HEK293 (cell line): ENCODE data around the gene GTF2IRD1.

Experiments used
- CTCF ChIA-PET: fragments of 350-600 bp; formaldehyde crosslinking; extraction: SDS; loops from one replicate; lab custom pipeline; 2021; ENCODE audit warnings: antibody characterized with exemption; lab: Yijun Ruan, JAX
- POLR2A ChIA-PET: fragments of 300-600 bp; formaldehyde crosslinking; extraction: SDS; loops from one replicate; lab custom pipeline; 2020; ENCODE audit warnings: antibody characterized with exemption, inconsistent platforms; lab: Yijun Ruan, JAX
- H3K27ac ChIP-seq: fragments of 200-500 bp; sonication (Bioruptor generic); 2 replicates; pipeline ENCODE4 v1.5.1; 2014; ENCODE audit warnings: low read depth, low read length, control low read depth, inconsistent platforms; ENCODE audit errors: extremely low read depth
- H3K36me3 ChIP-seq, 2 experiments: fragments of 200-500 bp in 1 of 2; sonication (Bioruptor generic) in 1 of 2; 1 replicate in 1 of 2; 2 replicates in 1 of 2; pipeline ENCODE4 v1.5.1; 2014 to 2017; ENCODE audit warnings: inconsistent platforms in 2 of 2, low read length in 2 of 2; ENCODE audit not compliant: control insufficient read depth in 2 of 2, insufficient read depth in 1 of 2
- H3K4me1 ChIP-seq: fragments of 200-500 bp; sonication (Bioruptor generic); 2 replicates; pipeline ENCODE4 v1.5.1; 2014; ENCODE audit warnings: mild to moderate bottlenecking, low read length, inconsistent platforms; ENCODE audit not compliant: control insufficient read depth, insufficient read depth
- H3K4me3 ChIP-seq: 2 replicates; pipeline ENCODE4 v1.5.1; 2011; ENCODE audit warnings: low read depth, mild to moderate bottlenecking, control low read depth, low read length, moderate library complexity
- H3K9me3 ChIP-seq: fragments of 200-500 bp; sonication (Bioruptor generic); 2 replicates; pipeline ENCODE4 v1.5.1; 2014; ENCODE audit warnings: low read depth, low read length, inconsistent platforms; ENCODE audit not compliant: control insufficient read depth, insufficient read depth
- CTCF ChIP-seq: fragments of 450-650 bp; formaldehyde crosslinking; IDR thresholded peaks from 2 replicates; pipeline ENCODE4 v1.5.1; 2016; ENCODE audit warnings: missing biosample characterization, missing genetic modification characterization
- GLI2 ChIP-seq: fragments of 450-650 bp; formaldehyde crosslinking; IDR thresholded peaks from 2 replicates; pipeline ENCODE4; 2017; ENCODE audit warnings: missing biosample characterization, missing genetic modification characterization, low read depth, borderline replicate concordance
- GLIS2 ChIP-seq: fragments of 450-650 bp; formaldehyde crosslinking; IDR thresholded peaks from 2 replicates; pipeline ENCODE4 v1.5.1; 2016; ENCODE audit warnings: missing biosample characterization, missing genetic modification characterization
- IKZF3 ChIP-seq: fragments of 450-650 bp; IDR thresholded peaks from 2 replicates; pipeline ENCODE4 v1.5.0; 2018; ENCODE audit warnings: missing biosample characterization, mild to moderate bottlenecking, missing genetic modification characterization, moderate library complexity
- KLF17 ChIP-seq: fragments of 450-650 bp; formaldehyde crosslinking; IDR thresholded peaks from 2 replicates; pipeline ENCODE4 v1.5.1; 2016; ENCODE audit warnings: missing biosample characterization, missing genetic modification characterization
- KLF7 ChIP-seq: fragments of 450-650 bp; formaldehyde crosslinking; IDR thresholded peaks from 2 replicates; pipeline ENCODE4 v1.5.1; 2016; ENCODE audit warnings: missing biosample characterization, missing genetic modification characterization, borderline replicate concordance
- MEIS1 ChIP-seq: sonication (generic); formaldehyde crosslinking; IDR thresholded peaks from 2 replicates; pipeline ENCODE4 v1.8.1; 2022; ENCODE audit warnings: missing genetic modification reagents, mild to moderate bottlenecking, borderline replicate concordance
- PRDM6 ChIP-seq: fragments of 450-650 bp; formaldehyde crosslinking; IDR thresholded peaks from 2 replicates; pipeline ENCODE4 v1.5.1; 2017; ENCODE audit warnings: missing biosample characterization, missing genetic modification characterization
- WT1 ChIP-seq: fragments of 450-650 bp; formaldehyde crosslinking; IDR thresholded peaks from 2 replicates; pipeline ENCODE4 v1.5.1; 2016; ENCODE audit warnings: missing biosample characterization, missing genetic modification characterization
- ZNF140 ChIP-seq: fragments of 450-650 bp; formaldehyde crosslinking; IDR thresholded peaks from 2 replicates; pipeline ENCODE4 v1.5.1; 2016; ENCODE audit warnings: missing biosample characterization, missing genetic modification characterization
- ZNF175 ChIP-seq: fragments of 450-650 bp; formaldehyde crosslinking; IDR thresholded peaks from 2 replicates; pipeline ENCODE4 v1.5.1; 2016; ENCODE audit warnings: missing biosample characterization, missing genetic modification characterization
- ZNF184 ChIP-seq: fragments of 450-650 bp; IDR thresholded peaks from 2 replicates; pipeline ENCODE4 v1.5.1; 2018; ENCODE audit warnings: missing biosample characterization, mild to moderate bottlenecking, missing genetic modification characterization
- ZNF335 ChIP-seq: fragments of 450-650 bp; formaldehyde crosslinking; conservative IDR thresholded peaks from 2 replicates; pipeline ENCODE4 v1.5.1; 2016; ENCODE audit warnings: missing biosample characterization, missing genetic modification characterization
- ZNF366 ChIP-seq: fragments of 450-650 bp; formaldehyde crosslinking; conservative IDR thresholded peaks from 2 replicates; pipeline ENCODE4 v1.5.1; 2016; ENCODE audit warnings: missing biosample characterization, missing genetic modification characterization
- ZNF544 ChIP-seq: fragments of 450-650 bp; formaldehyde crosslinking; IDR thresholded peaks from 2 replicates; pipeline ENCODE4 v1.5.0; 2017; ENCODE audit warnings: missing biosample characterization, missing genetic modification characterization
- ZNF768 ChIP-seq: fragments of 450-650 bp; formaldehyde crosslinking; IDR thresholded peaks from 2 replicates; pipeline ENCODE4 v1.5.1; 2018; ENCODE audit warnings: missing biosample characterization, mild to moderate bottlenecking, missing genetic modification characterization
- ZSCAN23 ChIP-seq: fragments of 450-650 bp; formaldehyde crosslinking; IDR thresholded peaks from 2 replicates; pipeline ENCODE4 v1.5.1; 2016; ENCODE audit warnings: missing biosample characterization, missing genetic modification characterization
- TF ChIP-seq, protein P1 (sequence below): fragments of 450-650 bp; formaldehyde crosslinking; IDR thresholded peaks from 2 replicates; pipeline ENCODE4 v1.5.1; 2016; ENCODE audit warnings: missing biosample characterization, missing genetic modification characterization
- TF ChIP-seq, protein P2 (sequence below): fragments of 450-650 bp; formaldehyde crosslinking; IDR thresholded peaks from 2 replicates; pipeline ENCODE4 v1.5.1; 2017; ENCODE audit warnings: missing biosample characterization, missing genetic modification characterization

GTF2IRD1 gene

GRCh38 chr7:74464931-74465886, 11.5 kb downstream of the GTF2IRD1 start:
- POLR2A ChIA-PET: interaction anchor here (0.6 to 0.9 kb wide), 2 partner anchors 13 to 19 kb away, joined by 3 to 4 read pairs; no protein-coding TSS in a partner anchor
- peaks cover 6% of the 10 kb centered on the region; the same call in 1 of the 2 replicates for H3K4me1 ChIP-seq
- CTCF ChIA-PET: interaction anchor here (0.6 to 3.3 kb wide), 3 partner anchors 15 to 84 kb away, joined by 4 to 13 read pairs (median 7); no protein-coding TSS in a partner anchor
- TF ChIP-seq ZNF335 (tag by site-specific recombination) (no peak), ZNF768 (peak; percentile 88)
- TF ChIP-seq, all 188 proteins: peak for 1
- Histone ChIP-seq H3K9me3 (no peaks in the 10 kb centered on the region), H3K36me3 (no peaks in the 10 kb centered on the region; a peak in 1 of 3 replicates), H3K4me3 (no peak overlapping the region), H3K27ac (no peak overlapping the region)

DNA sequence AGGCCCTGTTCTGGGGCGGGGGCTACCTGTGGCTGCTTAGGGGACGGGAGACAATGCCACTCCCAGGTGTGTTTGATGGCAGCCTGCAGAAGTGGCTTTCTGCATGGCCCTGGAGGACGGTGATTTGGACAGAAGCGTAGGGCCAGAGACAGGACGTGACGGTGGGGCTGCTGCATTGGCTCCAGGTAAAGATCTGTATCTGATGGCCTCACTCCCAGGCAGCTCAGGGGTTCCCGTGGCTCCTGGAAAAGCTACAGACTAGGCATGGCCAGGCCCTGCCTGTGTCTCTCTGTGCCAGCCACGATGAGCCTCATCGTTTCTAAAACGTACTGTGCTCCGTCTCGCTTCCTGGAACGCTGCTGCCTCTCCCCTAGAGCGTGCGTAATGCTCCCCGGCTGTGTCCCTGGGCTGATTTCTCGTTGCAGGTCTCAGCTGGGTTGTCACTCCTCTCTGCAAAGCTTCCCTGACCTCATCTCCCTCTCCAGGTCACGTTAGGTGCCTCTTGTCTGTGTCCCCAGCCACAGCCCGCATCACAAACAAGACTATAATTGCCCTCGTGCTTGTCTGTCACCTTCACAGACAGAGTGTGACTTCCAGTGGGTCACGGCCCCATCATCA, 12.6 kb downstream of the GTF2IRD1 start:
- H3K9me3 ChIP-seq: no peaks in the 10 kb centered on the region
- POLR2A ChIA-PET: interaction anchor here (0.6 kb wide), 1 partner anchor 24 kb away, joined by 3 read pairs; no protein-coding TSS in a partner anchor
- no peaks in the 10 kb centered on the region; a peak in 1 of 3 replicates for H3K36me3 ChIP-seq
- H3K4me1 ChIP-seq: peaks cover 6% of the 10 kb centered on the region; the same call in 1 of the 2 replicates
- TF ChIP-seq, protein P1, sequence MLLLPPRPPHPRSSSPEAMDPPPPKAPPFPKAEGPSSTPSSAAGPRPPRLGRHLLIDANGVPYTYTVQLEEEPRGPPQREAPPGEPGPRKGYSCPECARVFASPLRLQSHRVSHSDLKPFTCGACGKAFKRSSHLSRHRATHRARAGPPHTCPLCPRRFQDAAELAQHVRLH (tag by site-specific recombination): no peak
- TF ChIP-seq, protein P2, sequence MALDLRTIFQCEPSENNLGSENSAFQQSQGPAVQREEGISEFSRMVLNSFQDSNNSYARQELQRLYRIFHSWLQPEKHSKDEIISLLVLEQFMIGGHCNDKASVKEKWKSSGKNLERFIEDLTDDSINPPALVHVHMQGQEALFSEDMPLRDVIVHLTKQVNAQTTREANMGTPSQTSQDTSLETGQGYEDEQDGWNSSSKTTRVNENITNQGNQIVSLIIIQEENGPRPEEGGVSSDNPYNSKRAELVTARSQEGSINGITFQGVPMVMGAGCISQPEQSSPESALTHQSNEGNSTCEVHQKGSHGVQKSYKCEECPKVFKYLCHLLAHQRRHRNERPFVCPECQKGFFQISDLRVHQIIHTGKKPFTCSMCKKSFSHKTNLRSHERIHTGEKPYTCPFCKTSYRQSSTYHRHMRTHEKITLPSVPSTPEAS (tag by site-specific recombination): no peak
- TF ChIP-seq ZSCAN23 (tag by site-specific recombination): no peak
- no peak for TF ChIP-seq MEIS1 (CRISPR knock-in tag)
- no peak overlapping the region for H3K4me3 ChIP-seq
- CTCF ChIA-PET: no interaction called here
- no peak overlapping the region for H3K27ac ChIP-seq

GRCh38 chr7:74467876-74468275, 14.2 kb downstream of the GTF2IRD1 start:
- no peak overlapping the region for H3K4me3 ChIP-seq
- CTCF ChIA-PET: interaction anchor here (1.0 kb wide), 1 partner anchor 50 kb away, joined by 4 read pairs; no protein-coding TSS in a partner anchor

More at GRCh38 chr7:74467876-74468275, 14.2 kb downstream of the GTF2IRD1 start:
- no peaks in the 10 kb centered on the region; a peak in 1 of 3 replicates for H3K36me3 ChIP-seq
- no peak overlapping the region for H3K27ac ChIP-seq
- TF ChIP-seq ZNF366 (tag by site-specific recombination) (no peak), ZNF140 (tag by site-specific recombination) (no peak), ZNF544 (no peak), GLIS2 (tag by site-specific recombination) (no peak), KLF17 (no peak), PRDM6 (no peak), IKZF3 (tag by site-specific recombination) (no peak), ZNF175 (tag by site-specific recombination) (no peak), GLI2 (tag by site-specific recombination) (no peak), KLF7 (tag by site-specific recombination) (no peak), WT1 (no peak), ZNF184 (tag by site-specific recombination) (no peak), CTCF (tag by site-specific recombination) (no peak)
- H3K9me3 ChIP-seq: no peaks in the 10 kb centered on the region
- H3K4me1 ChIP-seq: no peaks in the 10 kb centered on the region; the same call in 1 of the 2 replicates
- POLR2A ChIA-PET: interaction anchor here (0.7 kb wide), 1 partner anchor 25 kb away, joined by 4 read pairs; no protein-coding TSS in a partner anchor
